MM.1S (cell line): ENCODE measurements around the gene MRPL20.

Experiments used
- DNase-seq: peaks from one replicate; pipeline ENCODE4 v3.0.0-alpha.2; 2015
- H2AFZ ChIP-seq: fragments of 300-600 bp; sonication (generic); 2 replicates; pipeline ENCODE4 v1.6.0; 2016; ENCODE audit warnings: antibody characterized with exemption, low read length
- H3F3A ChIP-seq: fragments of 300-600 bp; sonication (generic); 2 replicates; pipeline ENCODE4 v1.6.1; 2016; ENCODE audit warnings: mild to moderate bottlenecking, antibody characterized with exemption, low read length, moderate library complexity, mixed read lengths; ENCODE audit not compliant: insufficient read depth
- H3K27ac ChIP-seq: fragments of 300-600 bp; sonication (generic); 2 replicates; pipeline ENCODE4 v1.5.1; 2016; ENCODE audit warnings: mild to moderate bottlenecking, low read length
- H3K27me3 ChIP-seq: fragments of 300-600 bp; sonication (generic); replicated peaks from 2 replicates; pipeline ENCODE4 v1.6.0; 2016; ENCODE audit warnings: low read length; ENCODE audit not compliant: insufficient read depth
- H3K36me3 ChIP-seq: fragments of 300-600 bp; sonication (generic); replicated peaks from 2 replicates; pipeline ENCODE4 v1.6.1; 2016; ENCODE audit warnings: mild to moderate bottlenecking, low read length, mixed read lengths; ENCODE audit not compliant: insufficient read depth
- H3K4me1 ChIP-seq: fragments of 300-600 bp; sonication (generic); 2 replicates; pipeline ENCODE4 v1.6.1; 2016; ENCODE audit warnings: low read length, mixed read lengths
- H3K4me2 ChIP-seq: fragments of 300-600 bp; sonication (generic); 2 replicates; pipeline ENCODE4 v1.6.0; 2016; ENCODE audit warnings: low read depth, low read length
- H3K4me3 ChIP-seq: fragments of 300-600 bp; sonication (generic); 2 replicates; pipeline ENCODE4 v1.5.1; 2016; ENCODE audit warnings: low read length, mixed read lengths
- H3K79me2 ChIP-seq: fragments of 300-600 bp; sonication (generic); 2 replicates; pipeline ENCODE4 v1.6.1; 2016; ENCODE audit warnings: mixed run types, low read length, mixed read lengths
- H3K9ac ChIP-seq: fragments of 300-600 bp; sonication (generic); 2 replicates; pipeline ENCODE4 v1.6.1; 2016; ENCODE audit warnings: low read length, mixed read lengths
- H3K9me2 ChIP-seq: fragments of 300-600 bp; sonication (generic); replicated peaks from 2 replicates; pipeline ENCODE4 v1.6.1; 2016; ENCODE audit warnings: mild to moderate bottlenecking, low read length, mixed read lengths; ENCODE audit not compliant: insufficient read depth
- H3K9me3 ChIP-seq: fragments of 300-600 bp; sonication (generic); replicated peaks from 2 replicates; pipeline ENCODE4 v1.6.1; 2016; ENCODE audit warnings: mild to moderate bottlenecking, low read length, mixed read lengths; ENCODE audit not compliant: insufficient read depth
- H4K20me1 ChIP-seq: fragments of 300-600 bp; sonication (generic); 2 replicates; pipeline ENCODE4 v1.6.1; 2016; ENCODE audit warnings: mild to moderate bottlenecking, low read length, moderate library complexity, mixed read lengths; ENCODE audit not compliant: insufficient read depth
- CTCF ChIP-seq: fragments of 300-600 bp; sonication (generic); IDR thresholded peaks from 2 replicates; pipeline ENCODE4 v1.5.1; 2016; ENCODE audit warnings: antibody characterized with exemption, low read length, mixed read lengths
- EZH2 ChIP-seq: fragments of 300-600 bp; sonication (generic); optimal IDR thresholded peaks from 2 replicates; pipeline ENCODE3; 2017; ENCODE audit warnings: low read depth, mild to moderate bottlenecking, antibody characterized with exemption, low read length, mixed read lengths
- EZH2phosphoT487 ChIP-seq: fragments of 300-600 bp; sonication (generic); IDR thresholded peaks from 2 replicates; pipeline ENCODE4 v1.6.1; 2018; ENCODE audit warnings: antibody characterized with exemption, low read length

The MRPL20 gene

DNA sequence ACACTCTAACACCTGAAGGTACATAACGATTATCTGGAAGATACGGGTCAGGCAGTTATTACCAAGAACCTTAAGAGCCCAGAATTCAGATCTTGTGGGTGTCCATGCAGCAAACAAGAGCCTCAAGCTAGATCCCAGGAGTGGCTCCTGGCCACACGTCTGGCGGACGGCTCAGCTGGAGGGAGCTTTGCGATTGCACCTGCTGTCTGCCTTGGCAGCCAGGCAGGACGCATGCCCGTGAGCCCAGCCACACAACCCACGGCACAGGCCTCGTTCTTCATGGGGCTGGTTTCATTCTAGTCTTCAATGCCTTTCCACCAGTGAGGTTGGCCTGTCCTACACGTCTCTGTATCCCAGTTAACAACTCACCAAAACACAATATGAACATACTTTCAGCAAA lies 13.7 kb downstream of the MRPL20 start:
- Histone ChIP-seq H3K27me3 (no peaks in the 10 kb centered on the region), H3K27ac (no peak overlapping the region), H3K4me2 (no peak overlapping the region), H3K9me3 (no peaks in the 10 kb centered on the region), H3K9ac (no peak overlapping the region), H3K9me2 (no peaks in the 10 kb centered on the region), H4K20me1 (no peaks in the 10 kb centered on the region), H3K79me2 (peaks cover 63% of the 10 kb centered on the region), H3F3A (no peaks in the 10 kb centered on the region), H3K4me3 (no peak overlapping the region), H3K36me3 (peaks cover 29% of the 10 kb centered on the region), H3K4me1 (peaks cover 5% of the 10 kb centered on the region), H2AFZ (no peak overlapping the region)
- DNase-seq = no peak
- TF ChIP-seq EZH2phosphoT487 = no peak
- no peak for TF ChIP-seq EZH2
- no peak for TF ChIP-seq CTCF

- Histone ChIP-seq H3K9me3 (no peaks in the 10 kb centered on the region), H2AFZ (no peak overlapping the region), H3K9ac (no peak overlapping the region), H3K79me2 (peaks cover 59% of the 10 kb centered on the region), H3K27me3 (no peaks in the 10 kb centered on the region), H3K27ac (no peak overlapping the region), H4K20me1 (no peaks in the 10 kb centered on the region), H3K9me2 (no peaks in the 10 kb centered on the region), H3K36me3 (peaks cover 30% of the 10 kb centered on the region), H3F3A (no peaks in the 10 kb centered on the region), H3K4me3 (no peak overlapping the region), H3K4me1 (peaks cover 4% of the 10 kb centered on the region), H3K4me2 (no peak overlapping the region)
- no peak for DNase-seq
- TF ChIP-seq EZH2phosphoT487 (no peak), CTCF (no peak), EZH2 (no peak)
Measured at GRCh38 chr1:1393014-1393413, 14.1 kb downstream of the MRPL20 start.

DNA sequence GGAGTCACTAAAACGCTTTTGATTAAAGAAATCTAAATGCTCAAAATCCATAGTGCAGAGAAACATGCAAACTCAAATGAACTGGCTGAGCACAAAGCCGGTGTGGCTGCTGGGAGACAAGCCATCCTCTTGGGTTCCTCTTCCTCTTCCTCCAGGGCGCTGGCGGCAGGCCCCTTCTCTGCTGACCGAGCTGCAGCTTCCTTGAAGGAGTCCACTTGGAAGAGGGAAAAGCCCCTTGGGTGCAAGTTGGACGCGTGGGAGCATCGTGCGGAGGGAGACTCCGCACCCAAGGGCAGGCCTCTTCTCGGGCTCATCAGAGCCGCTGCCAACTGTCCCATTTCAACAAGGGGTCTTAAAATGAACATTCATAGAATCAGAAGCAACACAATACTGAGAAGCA lies 15.9 kb downstream of the MRPL20 start:
- no peak for TF ChIP-seq EZH2phosphoT487
- TF ChIP-seq EZH2 = no peak
- TF ChIP-seq CTCF = no peak
- Histone ChIP-seq H3K36me3 (peaks cover 39% of the 10 kb centered on the region), H3K9ac (no peak overlapping the region), H3K27me3 (no peaks in the 10 kb centered on the region), H3F3A (no peaks in the 10 kb centered on the region), H3K27ac (no peak overlapping the region), H3K79me2 (peaks cover 53% of the 10 kb centered on the region), H2AFZ (no peak overlapping the region), H3K4me2 (no peak overlapping the region), H4K20me1 (no peaks in the 10 kb centered on the region), H3K4me1 (no peaks in the 10 kb centered on the region), H3K4me3 (no peak overlapping the region), H3K9me3 (no peaks in the 10 kb centered on the region), H3K9me2 (no peaks in the 10 kb centered on the region)
- DNase-seq = no peak

DNA sequence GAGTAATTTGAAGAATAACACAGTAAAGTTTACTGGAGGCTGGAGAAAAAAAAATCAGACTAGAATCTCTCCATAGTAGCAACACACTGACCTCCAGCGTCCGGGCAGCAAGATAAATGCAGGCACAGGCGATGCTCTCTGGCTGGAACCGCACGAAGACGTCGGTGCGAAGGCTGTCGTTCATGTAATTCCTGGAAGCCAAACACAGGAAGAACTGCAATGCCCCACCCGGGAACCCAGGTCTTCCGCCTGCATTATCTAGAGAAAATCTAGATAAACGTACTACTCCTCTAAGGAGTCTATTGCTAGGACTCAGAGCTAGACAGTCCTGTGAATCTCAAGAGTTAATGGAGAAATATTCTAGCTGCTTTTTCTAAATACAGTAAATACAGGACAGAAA lies 16.4 kb downstream of the MRPL20 start:
- H3K9ac ChIP-seq = no peak overlapping the region
- no peak overlapping the region for H3K27ac ChIP-seq
- TF ChIP-seq CTCF = no peak
- TF ChIP-seq EZH2phosphoT487 = no peak
- no peak for TF ChIP-seq EZH2
- no peaks in the 10 kb centered on the region for H3K9me3 ChIP-seq
- no peak overlapping the region for H3K4me2 ChIP-seq
- H2AFZ ChIP-seq = no peak overlapping the region
- H4K20me1 ChIP-seq = no peaks in the 10 kb centered on the region
- H3F3A ChIP-seq = no peaks in the 10 kb centered on the region
- no peaks in the 10 kb centered on the region for H3K4me1 ChIP-seq
- peaks cover 42% of the 10 kb centered on the region for H3K36me3 ChIP-seq
- H3K9me2 ChIP-seq = no peaks in the 10 kb centered on the region
- no peaks in the 10 kb centered on the region for H3K27me3 ChIP-seq
- H3K4me3 ChIP-seq = no peak overlapping the region
- H3K79me2 ChIP-seq = peaks cover 48% of the 10 kb centered on the region
- DNase-seq = no peak
